HepG2 (cell line): ENCODE data around the gene SULT1B1. TPM values are rescaled to one million over a fixed set of nuclear protein-coding genes. Genes with fewer than 3 reads are reported as not detected.

Experiments
- CCAR2 ChIP-seq: fragments of 200-400 bp; formaldehyde crosslinking; optimal IDR thresholded peaks from 2 replicates; pipeline ENCODE3; 2018; ENCODE audit warnings: low read depth, mild to moderate bottlenecking, low read length, moderate library complexity
- KDM5B ChIP-seq: sonication (generic); formaldehyde crosslinking; IDR thresholded peaks from 2 replicates; pipeline ENCODE4 v1.4.0; 2020; ENCODE audit warnings: missing genetic modification reagents, mild to moderate bottlenecking, borderline replicate concordance
- NRL ChIP-seq: sonication (generic); formaldehyde crosslinking; IDR thresholded peaks from 2 replicates; pipeline ENCODE4 v1.5.0; 2020; ENCODE audit warnings: missing genetic modification reagents, mild to moderate bottlenecking, moderate library complexity, borderline replicate concordance
- TOE1 ChIP-seq: sonication (generic); formaldehyde crosslinking; IDR thresholded peaks from 2 replicates; pipeline ENCODE4 v1.4.0; 2020; ENCODE audit warnings: mild to moderate bottlenecking, missing genetic modification reagents
- ZNF121 ChIP-seq: sonication (generic); formaldehyde crosslinking; IDR thresholded peaks from 2 replicates; pipeline ENCODE4 v1.5.0; 2020; ENCODE audit warnings: mild to moderate bottlenecking, missing genetic modification reagents
- ZNF225 ChIP-seq: sonication (generic); formaldehyde crosslinking; IDR thresholded peaks from 2 replicates; pipeline ENCODE4 v1.4.0; 2020; ENCODE audit warnings: mild to moderate bottlenecking, missing genetic modification reagents
- ZSCAN12 ChIP-seq: sonication (generic); formaldehyde crosslinking; IDR thresholded peaks from 2 replicates; pipeline ENCODE4 v1.9.0; 2021; ENCODE audit warnings: mild to moderate bottlenecking, missing genetic modification reagents
- polyA plus RNA-seq, 8 experiments: library from polyadenylated mRNA; depleted of rRNA in 3 of 8; stranded (reverse) in 7 of 8; unstranded in 1 of 8; fragments of >200 nt; fragmentation: Illumina TruSeq in 4 of 8; extraction: Trizol in 4 of 8; gene quantifications; 2 replicates each; pipeline versions ENCODE4 v1.2.1 to v1.2.3, GENCODE V29; 2011 to 2016; ENCODE audit warnings: low read depth in 4 of 8, missing spikeins in 1 of 8, mixed read lengths in 1 of 8; ENCODE audit not compliant: insufficient read depth in 1 of 8
- total RNA-seq, 5 experiments: library from RNA; depleted of rRNA; stranded (reverse); fragments of >200 nt; fragmentation: Illumina TruSeq; extraction: Trizol; gene quantifications; 2 replicates each; pipeline ENCODE4 v1.2.3, GENCODE V29; 2016; ENCODE audit warnings: low read depth in 1 of 5
- TF ChIP-seq, protein P1 (sequence below): IDR thresholded peaks from 2 replicates; pipeline ENCODE4 v1.6.1; 2016; ENCODE audit warnings: low read depth, control low read depth
- TF ChIP-seq, protein P2 (sequence below): IDR thresholded peaks from 2 replicates; pipeline ENCODE4 v1.6.1; 2016; ENCODE audit warnings: missing biosample characterization, missing genetic modification reagents, low read depth
- TF ChIP-seq, protein P3 (sequence below): sonication (generic); formaldehyde crosslinking; IDR thresholded peaks from 2 replicates; pipeline ENCODE4 v1.4.0; 2020; ENCODE audit warnings: missing genetic modification reagents
- TF ChIP-seq, protein P4 (sequence below): sonication (generic); formaldehyde crosslinking; IDR thresholded peaks from 2 replicates; pipeline ENCODE4 v1.4.0; 2020; ENCODE audit warnings: missing genetic modification reagents
- TF ChIP-seq, protein P5 (sequence below): sonication (generic); formaldehyde crosslinking; IDR thresholded peaks from 2 replicates; pipeline ENCODE4 v1.4.0; 2020; ENCODE audit warnings: mild to moderate bottlenecking, low read depth, missing genetic modification reagents
- TF ChIP-seq, protein P6 (sequence below): sonication (generic); formaldehyde crosslinking; IDR thresholded peaks from 2 replicates; pipeline ENCODE4 v1.5.0; 2020; ENCODE audit warnings: missing genetic modification reagents

The SULT1B1 gene
- total and polyA plus RNA-seq, 2 of the 13 experiments (the other 11 are each of a cell fraction or from before 2014, with no cell fraction given), result 0.20 to 0.25 TPM

DNA sequence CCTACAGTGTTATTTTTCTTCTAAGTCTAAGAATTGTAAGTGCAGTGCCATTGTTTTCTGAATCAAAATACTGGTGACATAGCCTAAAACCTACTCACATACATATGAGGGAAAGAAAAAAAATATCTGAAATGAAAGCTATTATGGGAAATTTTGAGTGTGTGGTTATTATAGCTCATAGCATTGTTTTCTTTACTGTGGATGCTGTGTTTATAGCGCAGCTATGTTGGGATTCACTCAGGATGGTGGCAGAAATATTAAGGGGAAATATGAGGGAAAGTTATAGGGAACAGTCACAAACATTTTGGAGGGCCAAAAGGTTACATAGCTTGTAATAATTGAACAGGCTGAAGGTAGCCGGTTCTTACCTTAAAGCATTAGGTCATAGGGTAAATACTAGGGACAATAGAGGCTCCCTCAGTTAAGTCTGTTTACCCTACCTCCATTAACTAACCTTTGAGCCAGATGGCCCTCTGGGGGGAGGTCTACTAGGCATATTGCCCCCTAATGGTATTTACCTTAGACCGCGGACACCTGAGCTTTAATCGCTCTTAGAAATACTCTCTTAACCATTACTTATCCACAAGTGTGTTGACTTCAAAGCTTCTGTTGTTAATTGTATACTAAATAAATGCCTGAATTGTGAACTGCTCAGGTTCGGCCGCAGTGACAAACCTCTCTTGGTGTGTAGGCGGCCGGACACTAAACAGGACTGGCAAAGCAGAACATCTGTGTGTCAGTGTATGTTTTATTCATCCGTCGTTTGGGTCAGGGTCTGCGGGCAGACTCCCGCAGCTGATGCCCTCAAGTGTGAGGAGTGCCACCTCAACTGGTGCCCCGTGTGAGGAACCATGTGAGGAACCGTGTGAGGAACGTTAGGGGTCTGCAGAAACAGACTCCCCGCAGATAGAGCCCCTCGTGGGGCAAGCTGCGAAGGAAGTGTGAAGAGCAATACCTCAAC lies 21.3 kb upstream of the SULT1B1 start (continued):
- TF ChIP-seq, protein P1, sequence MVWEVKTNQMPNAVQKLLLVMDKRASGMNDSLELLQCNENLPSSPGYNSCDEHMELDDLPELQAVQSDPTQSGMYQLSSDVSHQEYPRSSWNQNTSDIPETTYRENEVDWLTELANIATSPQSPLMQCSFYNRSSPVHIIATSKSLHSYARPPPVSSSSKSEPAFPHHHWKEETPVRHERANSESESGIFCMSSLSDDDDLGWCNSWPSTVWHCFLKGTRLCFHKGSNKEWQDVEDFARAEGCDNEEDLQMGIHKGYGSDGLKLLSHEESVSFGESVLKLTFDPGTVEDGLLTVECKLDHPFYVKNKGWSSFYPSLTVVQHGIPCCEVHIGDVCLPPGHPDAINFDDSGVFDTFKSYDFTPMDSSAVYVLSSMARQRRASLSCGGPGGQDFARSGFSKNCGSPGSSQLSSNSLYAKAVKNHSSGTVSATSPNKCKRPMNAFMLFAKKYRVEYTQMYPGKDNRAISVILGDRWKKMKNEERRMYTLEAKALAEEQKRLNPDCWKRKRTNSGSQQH, result no peak
- TF ChIP-seq ZSCAN12 (CRISPR knock-in tag), result no peak
- TF ChIP-seq, protein P2, sequence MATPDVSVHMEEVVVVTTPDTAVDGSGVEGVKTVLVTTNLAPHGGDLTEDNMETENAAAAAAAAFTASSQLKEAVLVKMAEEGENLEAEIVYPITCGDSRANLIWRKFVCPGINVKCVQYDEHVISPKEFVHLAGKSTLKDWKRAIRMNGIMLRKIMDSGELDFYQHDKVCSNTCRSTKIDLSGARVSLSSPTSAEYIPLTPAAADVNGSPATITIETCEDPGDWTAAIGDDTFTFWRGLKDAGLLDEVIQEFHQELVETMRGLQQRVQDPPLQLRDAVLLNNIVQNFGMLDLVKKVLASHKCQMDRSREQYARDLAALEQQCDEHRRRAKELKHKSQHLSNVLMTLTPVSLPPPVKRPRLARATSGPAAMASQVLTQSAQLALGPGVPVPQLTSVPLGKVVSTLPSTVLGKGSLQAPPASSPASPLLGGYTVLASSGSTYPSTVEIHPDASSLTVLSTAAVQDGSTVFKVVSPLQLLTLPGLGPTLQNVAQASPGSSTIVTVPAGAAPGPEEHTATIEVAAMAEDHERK, result no peak
- no peak for TF ChIP-seq CCAR2
- TF ChIP-seq, protein P3, sequence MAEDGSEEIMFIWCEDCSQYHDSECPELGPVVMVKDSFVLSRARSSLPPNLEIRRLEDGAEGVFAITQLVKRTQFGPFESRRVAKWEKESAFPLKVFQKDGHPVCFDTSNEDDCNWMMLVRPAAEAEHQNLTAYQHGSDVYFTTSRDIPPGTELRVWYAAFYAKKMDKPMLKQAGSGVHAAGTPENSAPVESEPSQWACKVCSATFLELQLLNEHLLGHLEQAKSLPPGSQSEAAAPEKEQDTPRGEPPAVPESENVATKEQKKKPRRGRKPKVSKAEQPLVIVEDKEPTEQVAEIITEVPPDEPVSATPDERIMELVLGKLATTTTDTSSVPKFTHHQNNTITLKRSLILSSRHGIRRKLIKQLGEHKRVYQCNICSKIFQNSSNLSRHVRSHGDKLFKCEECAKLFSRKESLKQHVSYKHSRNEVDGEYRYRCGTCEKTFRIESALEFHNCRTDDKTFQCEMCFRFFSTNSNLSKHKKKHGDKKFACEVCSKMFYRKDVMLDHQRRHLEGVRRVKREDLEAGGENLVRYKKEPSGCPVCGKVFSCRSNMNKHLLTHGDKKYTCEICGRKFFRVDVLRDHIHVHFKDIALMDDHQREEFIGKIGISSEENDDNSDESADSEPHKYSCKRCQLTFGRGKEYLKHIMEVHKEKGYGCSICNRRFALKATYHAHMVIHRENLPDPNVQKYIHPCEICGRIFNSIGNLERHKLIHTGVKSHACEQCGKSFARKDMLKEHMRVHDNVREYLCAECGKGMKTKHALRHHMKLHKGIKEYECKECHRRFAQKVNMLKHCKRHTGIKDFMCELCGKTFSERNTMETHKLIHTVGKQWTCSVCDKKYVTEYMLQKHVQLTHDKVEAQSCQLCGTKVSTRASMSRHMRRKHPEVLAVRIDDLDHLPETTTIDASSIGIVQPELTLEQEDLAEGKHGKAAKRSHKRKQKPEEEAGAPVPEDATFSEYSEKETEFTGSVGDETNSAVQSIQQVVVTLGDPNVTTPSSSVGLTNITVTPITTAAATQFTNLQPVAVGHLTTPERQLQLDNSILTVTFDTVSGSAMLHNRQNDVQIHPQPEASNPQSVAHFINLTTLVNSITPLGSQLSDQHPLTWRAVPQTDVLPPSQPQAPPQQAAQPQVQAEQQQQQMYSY (CRISPR knock-in tag), result no peak
- no peak for TF ChIP-seq ZNF121
- TF ChIP-seq KDM5B (CRISPR knock-in tag), result no peak
- TF ChIP-seq NRL, result no peak; the same call in 1 of the 2 replicates
- TF ChIP-seq, protein P4, sequence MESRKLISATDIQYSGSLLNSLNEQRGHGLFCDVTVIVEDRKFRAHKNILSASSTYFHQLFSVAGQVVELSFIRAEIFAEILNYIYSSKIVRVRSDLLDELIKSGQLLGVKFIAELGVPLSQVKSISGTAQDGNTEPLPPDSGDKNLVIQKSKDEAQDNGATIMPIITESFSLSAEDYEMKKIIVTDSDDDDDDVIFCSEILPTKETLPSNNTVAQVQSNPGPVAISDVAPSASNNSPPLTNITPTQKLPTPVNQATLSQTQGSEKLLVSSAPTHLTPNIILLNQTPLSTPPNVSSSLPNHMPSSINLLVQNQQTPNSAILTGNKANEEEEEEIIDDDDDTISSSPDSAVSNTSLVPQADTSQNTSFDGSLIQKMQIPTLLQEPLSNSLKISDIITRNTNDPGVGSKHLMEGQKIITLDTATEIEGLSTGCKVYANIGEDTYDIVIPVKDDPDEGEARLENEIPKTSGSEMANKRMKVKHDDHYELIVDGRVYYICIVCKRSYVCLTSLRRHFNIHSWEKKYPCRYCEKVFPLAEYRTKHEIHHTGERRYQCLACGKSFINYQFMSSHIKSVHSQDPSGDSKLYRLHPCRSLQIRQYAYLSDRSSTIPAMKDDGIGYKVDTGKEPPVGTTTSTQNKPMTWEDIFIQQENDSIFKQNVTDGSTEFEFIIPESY, result no peak
- TF ChIP-seq TOE1 (CRISPR knock-in tag), result peak; percentile 79; the same call in 1 of the 2 replicates
- TF ChIP-seq, protein P5, sequence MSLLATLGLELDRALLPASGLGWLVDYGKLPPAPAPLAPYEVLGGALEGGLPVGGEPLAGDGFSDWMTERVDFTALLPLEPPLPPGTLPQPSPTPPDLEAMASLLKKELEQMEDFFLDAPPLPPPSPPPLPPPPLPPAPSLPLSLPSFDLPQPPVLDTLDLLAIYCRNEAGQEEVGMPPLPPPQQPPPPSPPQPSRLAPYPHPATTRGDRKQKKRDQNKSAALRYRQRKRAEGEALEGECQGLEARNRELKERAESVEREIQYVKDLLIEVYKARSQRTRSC (CRISPR knock-in tag), result no peak
- TF ChIP-seq ZNF225, result no peak
- TF ChIP-seq, protein P6, sequence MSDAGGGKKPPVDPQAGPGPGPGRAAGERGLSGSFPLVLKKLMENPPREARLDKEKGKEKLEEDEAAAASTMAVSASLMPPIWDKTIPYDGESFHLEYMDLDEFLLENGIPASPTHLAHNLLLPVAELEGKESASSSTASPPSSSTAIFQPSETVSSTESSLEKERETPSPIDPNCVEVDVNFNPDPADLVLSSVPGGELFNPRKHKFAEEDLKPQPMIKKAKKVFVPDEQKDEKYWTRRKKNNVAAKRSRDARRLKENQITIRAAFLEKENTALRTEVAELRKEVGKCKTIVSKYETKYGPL (CRISPR knock-in tag), result no peak
